Ovary (tissue), 9 donors: ENCODE results near the gene CRYL1. TPM values are rescaled to one million over a fixed set of nuclear protein-coding genes. Genes with fewer than 3 reads are reported as not detected.

Experiments used
- DNase-seq, 5 donors: peaks; one replicate each; pipeline ENCODE4 v3.0.0-alpha.2; 2019 to 2020
- H3K27ac ChIP-seq, 2 donors: fragments of 200-600 bp; one replicate each; pipeline versions ENCODE4 v1.5.1 to v1.8.0; 2019 to 2022
- H3K27me3 ChIP-seq: fragments of 200-600 bp; one replicate; pipeline ENCODE4 v1.8.0; 2022
- H3K36me3 ChIP-seq: fragments of 200-600 bp; sonication (generic); one replicate; pipeline ENCODE4 v1.5.1; 2019
- H3K4me1 ChIP-seq: one replicate; pipeline ENCODE4 v1.8.1; 2013; ENCODE audit warnings: mild to moderate bottlenecking, moderate library complexity; ENCODE audit not compliant: insufficient read depth
- H3K4me3 ChIP-seq: fragments of 200-600 bp; sonication (generic); one replicate; pipeline ENCODE4 v1.5.1; 2017
- H3K9me3 ChIP-seq, 2 donors: fragments of 200-600 bp in 1 of 2; sonication (generic) in 1 of 2; one replicate each; pipeline versions ENCODE4 v1.5.1 to v1.8.1; 2013 to 2019; ENCODE audit warnings: mild to moderate bottlenecking in 1 of 2, moderate library complexity in 1 of 2
- CTCF ChIP-seq, 3 donors: fragments of 450-650 bp in 2 of 3; fragments of 200-600 bp in 1 of 3; IDR thresholded peaks; one replicate each; pipeline versions ENCODE4 v1.5.1 to v1.8.0; 2016 to 2022; ENCODE audit warnings: antibody characterized with exemption in 3 of 3, mild to moderate bottlenecking in 1 of 3
- EP300 ChIP-seq: sonication (generic); formaldehyde crosslinking; IDR thresholded peaks from one replicate; pipeline ENCODE4 v1.6.1; 2017; ENCODE audit warnings: antibody characterized with exemption
- POLR2A ChIP-seq: fragments of 450-650 bp; IDR thresholded peaks from one replicate; pipeline ENCODE4 v1.6.1; 2017; ENCODE audit warnings: antibody characterized with exemption, mild to moderate bottlenecking, moderate library complexity
- WGBS, 3 donors: extraction: QIAGEN DNeasy Blood & Tissue Kit in 1 of 3; methylation state at CpG; one replicate each; pipeline versions ENCODE4 v1.1.5 to v1.1.7; 2013 to 2017; 5-methylcytosine and 5-hydroxymethylcytosine counted together
- intact Hi-C, 4 donors: fragments of 100-400 bp; cut with DNase I; formaldehyde crosslinking; loops; one replicate each; pipeline versions ENCODE4 v1.11.0 to v1.15.1; 2022 to 2023
- polyA plus RNA-seq, 2 donors: library from polyadenylated mRNA; stranded (reverse); fragments of 200-250 nt in 1 of 2; fragments of 350-450 nt in 1 of 2; fragmentation: Illumina TruSeq in 1 of 2; extraction: RNeasy Lipid Tissue Mini Kit (QIAGEN cat#74804) in 1 of 2; gene quantifications; one replicate each; pipeline ENCODE4 v1.2.3, GENCODE V29; 2013 to 2014
- total RNA-seq, 7 donors: library from RNA; depleted of rRNA in 2 of 7; stranded (reverse); fragments of >200 nt in 2 of 7; fragmentation: NEBNext Ultra II Directional in 3 of 7; extraction: Animal tissue kit (Norgen Biotek cat#: 25700) in 3 of 7; gene quantifications; one replicate each; pipeline versions ENCODE4 v1.1.0 to v1.2.4, GENCODE V29; 2016 to 2023
- donor health status: DM: no; HTN: no; CAD: no; lungs with moderate emphysema.
- donor health status: DM: no; HTN: no; CAD: no.
- donor health status: Bipolar disorder and iron deficiency.
- donor health status: DM: yes; HTN: yes; CAD: no.
- donor health status: DM: no; HTN: no; CAD: no.
- donor health status: DM: yes; HTN: yes; CAD: no.

Gene CRYL1
- total and polyA plus RNA-seq, 9 donors = 17.3 to 41.7 (median 25.8) TPM

GRCh38 chr13:20399961-20400360 is 125.7 kb downstream of the CRYL1 start:
- no peak overlapping the region for H3K4me3 ChIP-seq
- intact Hi-C loops = no loop called here
- DNase-seq = peak in 1 of 5 donors; percentile 1
- no peaks in the 10 kb centered on the region for H3K4me1 ChIP-seq
- H3K27me3 ChIP-seq = no peaks in the 10 kb centered on the region
- no peaks in the 10 kb centered on the region for H3K9me3 ChIP-seq
- TF ChIP-seq POLR2A = no peak
- no peak for TF ChIP-seq EP300
- no peak for TF ChIP-seq CTCF (IDR thresholded peaks at IDR 0.05)
- 97 to 99% (median 99%) methylated on average over 4 of the region's 4 CpGs for WGBS, 3 donors
- H3K36me3 ChIP-seq = no peaks in the 10 kb centered on the region
- no peak overlapping the region for H3K27ac ChIP-seq

- TF ChIP-seq POLR2A (no peak), EP300 (no peak), CTCF (IDR thresholded peaks at IDR 0.05) (no peak)
- intact Hi-C loops = no loop called here
- H3K9me3 ChIP-seq = no peaks in the 10 kb centered on the region
- H3K27me3 ChIP-seq = no peaks in the 10 kb centered on the region
- H3K36me3 ChIP-seq = no peaks in the 10 kb centered on the region
- DNase-seq = no peak
- H3K4me3 ChIP-seq = no peak overlapping the region
- no peaks in the 10 kb centered on the region for H3K4me1 ChIP-seq
- WGBS, 3 donors = 92 to 97% (median 94%) methylated on average over 5 of the region's 5 CpGs
- H3K27ac ChIP-seq = no peak overlapping the region
Measured at GRCh38 chr13:20399515-20399914, 126.1 kb downstream of the CRYL1 start.

- Histone ChIP-seq H3K9me3 (no peaks in the 10 kb centered on the region), H3K36me3 (no peaks in the 10 kb centered on the region), H3K4me1 (no peaks in the 10 kb centered on the region), H3K27me3 (no peaks in the 10 kb centered on the region), H3K27ac (no peak overlapping the region), H3K4me3 (no peak overlapping the region)
- intact Hi-C loops = no loop called here
- peak in 1 of 5 donors; percentile 3 for DNase-seq
- TF ChIP-seq CTCF (IDR thresholded peaks at IDR 0.05) = no peak
- no peak for TF ChIP-seq POLR2A
- no peak for TF ChIP-seq EP300
- WGBS, 3 donors = 84 to 91% (median 88%) methylated on average over 10 of the region's 10 CpGs
Measured at GRCh38 chr13:20398459-20398858, 127.2 kb downstream of the CRYL1 start.

GRCh38 chr13:20397896-20398295 is 127.8 kb downstream of the CRYL1 start:
- no peak for DNase-seq
- H3K36me3 ChIP-seq = no peaks in the 10 kb centered on the region
- no peak overlapping the region for H3K4me3 ChIP-seq
- no peaks in the 10 kb centered on the region for H3K9me3 ChIP-seq
- TF ChIP-seq POLR2A (no peak), EP300 (no peak), CTCF (IDR thresholded peaks at IDR 0.05) (no peak)
- WGBS, 3 donors = 94 to 99% (median 95%) methylated on average over 5 of the region's 5 CpGs
- intact Hi-C loops = no loop called here
- no peak overlapping the region for H3K27ac ChIP-seq
- no peaks in the 10 kb centered on the region for H3K27me3 ChIP-seq
- no peaks in the 10 kb centered on the region for H3K4me1 ChIP-seq
